Measurements from ENCODE around the gene HNF1A. TPM values are rescaled to one million over a fixed set of nuclear protein-coding genes. Genes with fewer than 3 reads are reported as not detected.

The HNF1A gene
- total and polyA plus RNA-seq, 4 donors, result 8.2 to 19.8 (median 10.6) TPM

GRCh38 chr12:120971299-120972180, 6.8 kb upstream of the HNF1A start:
- TF ChIP-seq HNF4G (IDR thresholded peaks at IDR 0.05) (no peak), GABPA (IDR thresholded peaks at IDR 0.05 in 1 of 2, conservative IDR thresholded peaks at IDR 0.05 in 1 of 2) (peak in 1 of 2 donors; percentile 32), YY1 (IDR thresholded peaks at IDR 0.05) (peak; percentile 21), RAD21 (IDR thresholded peaks at IDR 0.05) (peak; percentile 79 to 84), HNF4A (conservative IDR thresholded peaks at IDR 0.05) (peak; percentile 26 to 53), FOXA1 (IDR thresholded peaks at IDR 0.05) (no peak), NR2F2 (IDR thresholded peaks at IDR 0.05) (no peak), REST (IDR thresholded peaks at IDR 0.05) (no peak), SP1 (IDR thresholded peaks at IDR 0.05) (no peak), JUND (IDR thresholded peaks at IDR 0.05) (no peak), CTCF (IDR thresholded peaks at IDR 0.05; ENCODE audit: low read depth, low read length, missing input control) (peak; percentile 69), ATF3 (IDR thresholded peaks at IDR 0.05) (no peak), EGR1 (IDR thresholded peaks at IDR 0.05; ENCODE audit: low read depth in 2 of 2) (no peak), MAX (IDR thresholded peaks at IDR 0.05) (no peak), ZBTB33 (IDR thresholded peaks at IDR 0.05) (no peak), RXRA (IDR thresholded peaks at IDR 0.05) (no peak), TAF1 (conservative IDR thresholded peaks at IDR 0.05) (no peak), FOXA2 (IDR thresholded peaks at IDR 0.05) (no peak)
- DNase-seq (ENCODE audit: low spot score), result no peak
- H3K9me3 ChIP-seq (ENCODE audit: control insufficient read depth in 4 of 4, low read length in 3 of 4), result no peaks in the 10 kb centered on the region
- H3K27ac ChIP-seq (ENCODE audit: low read depth in 1 of 2, low read length in 2 of 2), result no peak overlapping the region
- H3K4me3 ChIP-seq (ENCODE audit: low read depth in 1 of 3, low read length in 3 of 3), result no peak overlapping the region
- H3K36me3 ChIP-seq (ENCODE audit: control insufficient read depth in 4 of 4, insufficient read depth in 3 of 4, low read depth in 1 of 4, low read length in 3 of 4), result peaks cover 3 to 13% (median 9%) of the 10 kb centered on the region in 4 donors
- no peak overlapping the region for H3K9ac ChIP-seq (ENCODE audit: low read depth in 1 of 2, low read length in 2 of 2)
- peaks cover 0 to 51% (median 24%) of the 10 kb centered on the region in 4 donors for H3K4me1 ChIP-seq (ENCODE audit: control insufficient read depth in 4 of 4, insufficient read depth in 4 of 4, low read length in 3 of 4)
- 32% methylated on average over 13 of the region's 13 CpGs for WGBS
- H3K27me3 ChIP-seq (ENCODE audit: control insufficient read depth in 4 of 4, insufficient read depth in 4 of 4, low read length in 3 of 4), result no peaks in the 10 kb centered on the region
